Endodermal cell (in vitro differentiated cells): ENCODE data around the gene HIRA. TPM values are rescaled to one million over a fixed set of nuclear protein-coding genes. Genes with fewer than 3 reads are reported as not detected.

Experiments used
- DNase-seq: peaks from one replicate; pipeline ENCODE4 v3.0.0-alpha.2; 2017
- H3K27ac ChIP-seq: 2 replicates; pipeline ENCODE4 v1.5.1; 2013; ENCODE audit warnings: mild to moderate bottlenecking, low read depth, low read length, moderate library complexity
- H3K27me3 ChIP-seq: 2 replicates; pipeline ENCODE4 v1.6.1; 2013; ENCODE audit warnings: mild to moderate bottlenecking, low read length, moderate library complexity; ENCODE audit not compliant: insufficient read depth, control insufficient read depth, poor library complexity, severe bottlenecking
- H3K36me3 ChIP-seq: 2 replicates; pipeline ENCODE4 v1.7.0; 2013; ENCODE audit warnings: mild to moderate bottlenecking, low read length, moderate library complexity; ENCODE audit not compliant: control insufficient read depth, insufficient read depth
- H3K4me1 ChIP-seq: one replicate; pipeline ENCODE4 v1.7.0; 2013; ENCODE audit warnings: low read length; ENCODE audit not compliant: control insufficient read depth, insufficient read depth
- H3K4me3 ChIP-seq: 2 replicates; pipeline ENCODE4 v1.5.1; 2013; ENCODE audit warnings: mild to moderate bottlenecking, low read length, moderate library complexity
- H3K9ac ChIP-seq: 2 replicates; pipeline ENCODE4 v1.6.1; 2013; ENCODE audit warnings: mild to moderate bottlenecking, low read length, moderate library complexity; ENCODE audit not compliant: poor library complexity, severe bottlenecking; ENCODE audit errors: extremely low read depth
- H3K9me3 ChIP-seq: 2 replicates; pipeline ENCODE4 v1.6.1; 2013; ENCODE audit warnings: mild to moderate bottlenecking, low read length, moderate library complexity; ENCODE audit not compliant: control insufficient read depth
- H3K27ac Mint-ChIP-seq: 2 replicates; pipeline ENCODE4 v1.8.0; 2020; ENCODE audit warnings: mixed read lengths
- H3K27me3 Mint-ChIP-seq: 2 replicates; pipeline ENCODE4 v1.8.0; 2021; ENCODE audit warnings: mild to moderate bottlenecking, mixed read lengths; ENCODE audit not compliant: insufficient read depth
- H3K36me3 Mint-ChIP-seq: 2 replicates; pipeline ENCODE4 v1.8.0; 2020; ENCODE audit warnings: low read depth, mixed read lengths
- H3K4me1 Mint-ChIP-seq: 2 replicates; pipeline ENCODE4 v1.8.0; 2020; ENCODE audit warnings: mixed read lengths
- H3K4me3 Mint-ChIP-seq: 2 replicates; pipeline ENCODE4 v1.8.0; 2020; ENCODE audit warnings: mild to moderate bottlenecking, moderate library complexity, mixed read lengths
- H3K9me3 Mint-ChIP-seq: 2 replicates; pipeline ENCODE4 v1.8.0; 2020; ENCODE audit warnings: mild to moderate bottlenecking, mixed read lengths
- WGBS, 2 experiments: methylation state at CpG; one replicate each; pipeline versions ENCODE4 v1.1.5 to v1.1.7; 2013; ENCODE audit warnings: missing lambda C conversion rate in 2 of 2, mixed read lengths in 1 of 2; ENCODE audit not compliant: insufficient coverage in 1 of 2, insufficient read length in 1 of 2; 5-methylcytosine and 5-hydroxymethylcytosine counted together
- long read RNA-seq, 4 experiments: library from polyadenylated mRNA in 2 of 4; library from RNA in 1 of 4; library from capped mRNA in 1 of 4; stranded (forward) in 3 of 4; unstranded in 1 of 4; transcript quantifications; one replicate each; pipeline ENCODE4 v2.0.0, GENCODE V29; 2020 to 2021; ENCODE audit warnings: inconsistent platforms in 1 of 4
- polyA plus RNA-seq, 2 experiments: library from polyadenylated mRNA; stranded (reverse); fragments of 50-300 nt; gene quantifications; one replicate each; pipeline ENCODE4 v1.2.3, GENCODE V29; 2013
- total RNA-seq, 2 donors: library from RNA; stranded (reverse); fragmentation: NEBNext Ultra II Directional in 1 of 2; extraction: Animal tissue kit (Norgen Biotek cat#: 25700) in 1 of 2; gene quantifications; 2 replicates in 1 of 2; 3 replicates in 1 of 2; pipeline ENCODE4 v1.2.1, GENCODE V29; 2021
- TF ChIP-seq, protein P1 (sequence below): fragments of 200-600 bp; sonication (generic); conservative IDR thresholded peaks from 2 replicates; pipeline ENCODE4 v1.5.0; 2021; ENCODE audit warnings: antibody characterized with exemption, mild to moderate bottlenecking

The HIRA gene
- 10 to 100 TPM; 44.8 to 46.6 TPM for total RNA-seq
- 31.6 TPM for polyA plus RNA-seq (2013, experiment 1 of 2)
- polyA plus RNA-seq (2013, experiment 2 of 2) = 31.8 TPM
- long read RNA-seq, experiment 1, full-length matches to known transcripts = 3 of 32 reads
- long read RNA-seq, experiment 1, partial matches to known transcripts = 15 of 32 reads
- long read RNA-seq, experiment 1, other reads (novel, unspliced or antisense) = 14 of 32 reads
- long read RNA-seq, experiment 2, full-length matches to known transcripts = 23 of 86 reads
- long read RNA-seq, experiment 2, partial matches to known transcripts = 11 of 86 reads
- long read RNA-seq, experiment 2, other reads (novel, unspliced or antisense) = 52 of 86 reads
- long read RNA-seq, experiment 3, partial matches to known transcripts = 6 of 18 reads
- long read RNA-seq, experiment 3, other reads (novel, unspliced or antisense) = 12 of 18 reads
- long read RNA-seq, experiment 4, partial matches to known transcripts = 5 of 5 reads
- long read RNA-seq, experiment 4, other reads (novel, unspliced or antisense) = 0 of 5 reads

GRCh38 chr22:19431649-19432132 is at the start of gene HIRA:
HIRA (minus strand) TSS chr22:19431733; CDS start chr22:19431476, 257 bp downstream.
- Histone ChIP-seq H3K36me3 (peaks cover 16% of the 10 kb centered on the region), H3K4me3 (peak within 1 kb of the TSS; percentile 93), H3K9me3 (no peaks in the 10 kb centered on the region), H3K27ac (peak within 1 kb of the TSS; percentile 94), H3K4me1 (no peaks in the 10 kb centered on the region), H3K27me3 (no peaks in the 10 kb centered on the region), H3K9ac (peak within 1 kb of the TSS; percentile 85)
- Mint-ChIP-seq H3K27ac (peak within 1 kb of the TSS; percentile 92), H3K4me3 (peak within 1 kb of the TSS; percentile 79), H3K36me3 (peaks cover 24% of the 10 kb centered on the region), H3K4me1 (peaks cover 20% of the 10 kb centered on the region), H3K9me3 (no peaks in the 10 kb centered on the region), H3K27me3 (no peaks in the 10 kb centered on the region)
- 0% methylated on average over 11 to 66 of the region's 66 CpGs for WGBS, 2 experiments
- peak; percentile 93 for DNase-seq
- TF ChIP-seq, protein P1, sequence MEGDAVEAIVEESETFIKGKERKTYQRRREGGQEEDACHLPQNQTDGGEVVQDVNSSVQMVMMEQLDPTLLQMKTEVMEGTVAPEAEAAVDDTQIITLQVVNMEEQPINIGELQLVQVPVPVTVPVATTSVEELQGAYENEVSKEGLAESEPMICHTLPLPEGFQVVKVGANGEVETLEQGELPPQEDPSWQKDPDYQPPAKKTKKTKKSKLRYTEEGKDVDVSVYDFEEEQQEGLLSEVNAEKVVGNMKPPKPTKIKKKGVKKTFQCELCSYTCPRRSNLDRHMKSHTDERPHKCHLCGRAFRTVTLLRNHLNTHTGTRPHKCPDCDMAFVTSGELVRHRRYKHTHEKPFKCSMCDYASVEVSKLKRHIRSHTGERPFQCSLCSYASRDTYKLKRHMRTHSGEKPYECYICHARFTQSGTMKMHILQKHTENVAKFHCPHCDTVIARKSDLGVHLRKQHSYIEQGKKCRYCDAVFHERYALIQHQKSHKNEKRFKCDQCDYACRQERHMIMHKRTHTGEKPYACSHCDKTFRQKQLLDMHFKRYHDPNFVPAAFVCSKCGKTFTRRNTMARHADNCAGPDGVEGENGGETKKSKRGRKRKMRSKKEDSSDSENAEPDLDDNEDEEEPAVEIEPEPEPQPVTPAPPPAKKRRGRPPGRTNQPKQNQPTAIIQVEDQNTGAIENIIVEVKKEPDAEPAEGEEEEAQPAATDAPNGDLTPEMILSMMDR = no peak

GRCh38 chr22:19480789-19481188 is 49.3 kb upstream of the HIRA start:
- Mint-ChIP-seq H3K4me1 (peaks cover 15% of the 10 kb centered on the region), H3K9me3 (no peaks in the 10 kb centered on the region), H3K27me3 (no peaks in the 10 kb centered on the region), H3K4me3 (peak overlapping the region; percentile 93), H3K27ac (no peak overlapping the region), H3K36me3 (peaks cover 20% of the 10 kb centered on the region)
- Histone ChIP-seq H3K36me3 (peaks cover 32% of the 10 kb centered on the region), H3K4me3 (peak overlapping the region; percentile 93), H3K27me3 (no peaks in the 10 kb centered on the region), H3K9me3 (no peaks in the 10 kb centered on the region), H3K27ac (no peak overlapping the region), H3K4me1 (no peaks in the 10 kb centered on the region), H3K9ac (peak overlapping the region; percentile 99)
- WGBS, 2 experiments = 76 to 79% methylated on average over 10 of the region's 10 CpGs
- TF ChIP-seq, protein P1 = no peak
- DNase-seq = no peak

- peak overlapping the region; percentile 99 for H3K9ac ChIP-seq
- Mint-ChIP-seq H3K27ac (peak overlapping the region; percentile 100), H3K4me3 (peak overlapping the region; percentile 93), H3K27me3 (no peaks in the 10 kb centered on the region), H3K4me1 (peaks cover 15% of the 10 kb centered on the region), H3K9me3 (no peaks in the 10 kb centered on the region), H3K36me3 (peaks cover 18% of the 10 kb centered on the region)
- no peaks in the 10 kb centered on the region for H3K27me3 ChIP-seq
- H3K4me3 ChIP-seq = peak overlapping the region; percentile 93
- no peak for DNase-seq
- H3K27ac ChIP-seq = peak overlapping the region; percentile 71
- H3K36me3 ChIP-seq = peaks cover 32% of the 10 kb centered on the region
- TF ChIP-seq, protein P1 = no peak
- WGBS, 2 experiments = 1% methylated on average over 13 to 15 of the region's 15 CpGs
- no peaks in the 10 kb centered on the region for H3K9me3 ChIP-seq
- no peaks in the 10 kb centered on the region for H3K4me1 ChIP-seq
Measured at GRCh38 chr22:19480173-19480568, 48.6 kb upstream of the HIRA start.
